ENCODE results near the gene MAN1B1.

The MAN1B1 gene

GRCh38 chr9:137085920-137086530, 760 bp upstream of the MAN1B1 start:
- peak; percentile 10 for DNase-seq (ENCODE audit: low spot score)

DNA sequence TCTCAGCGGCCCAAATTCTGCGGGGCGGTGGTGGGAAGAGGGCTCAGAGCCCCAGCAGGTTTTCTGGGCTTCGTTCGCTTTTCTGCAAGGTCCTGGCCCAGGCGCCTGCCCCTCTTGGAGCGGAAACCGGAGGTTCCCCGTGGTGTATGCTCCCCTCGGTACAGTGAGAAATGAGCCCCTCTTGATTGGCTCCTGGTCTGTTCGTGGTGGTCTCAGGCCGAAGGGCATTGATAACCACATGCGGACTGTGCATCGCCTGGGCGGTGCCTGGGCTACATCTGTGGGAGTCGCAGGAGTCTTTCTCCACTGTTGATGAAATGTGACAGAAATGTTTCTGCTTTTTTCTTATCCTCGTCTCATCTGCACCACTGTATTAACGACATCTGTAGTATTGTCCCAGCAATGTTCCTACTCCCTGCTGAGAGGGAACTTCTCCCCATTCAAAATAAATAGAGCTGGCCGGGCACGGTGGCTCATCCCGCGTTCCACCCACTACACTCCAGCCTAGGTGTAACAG, 682 bp downstream of the MAN1B1 start:
- DNase-seq (ENCODE audit: low spot score), result no peak

DNA sequence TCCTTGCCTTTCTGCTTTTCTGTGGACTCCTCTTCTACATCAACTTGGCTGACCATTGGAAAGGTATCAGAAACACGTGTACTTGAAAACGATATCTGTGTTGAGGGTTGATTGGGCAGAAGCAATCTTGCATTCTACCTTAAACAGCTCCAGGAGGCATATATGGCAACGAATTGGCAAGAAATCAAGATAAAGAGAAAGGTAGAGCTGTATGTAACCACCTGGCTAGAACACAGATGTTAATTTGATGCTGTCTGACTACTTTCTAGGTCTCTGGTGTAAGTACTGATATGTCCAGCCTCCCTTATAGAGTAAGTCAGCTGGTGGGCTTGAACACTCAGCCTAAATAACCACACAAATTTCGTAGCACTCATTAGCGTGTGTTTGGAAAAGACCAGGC, 1.3 kb downstream of the MAN1B1 start:
- no peak for DNase-seq (ENCODE audit: low spot score)

DNA sequence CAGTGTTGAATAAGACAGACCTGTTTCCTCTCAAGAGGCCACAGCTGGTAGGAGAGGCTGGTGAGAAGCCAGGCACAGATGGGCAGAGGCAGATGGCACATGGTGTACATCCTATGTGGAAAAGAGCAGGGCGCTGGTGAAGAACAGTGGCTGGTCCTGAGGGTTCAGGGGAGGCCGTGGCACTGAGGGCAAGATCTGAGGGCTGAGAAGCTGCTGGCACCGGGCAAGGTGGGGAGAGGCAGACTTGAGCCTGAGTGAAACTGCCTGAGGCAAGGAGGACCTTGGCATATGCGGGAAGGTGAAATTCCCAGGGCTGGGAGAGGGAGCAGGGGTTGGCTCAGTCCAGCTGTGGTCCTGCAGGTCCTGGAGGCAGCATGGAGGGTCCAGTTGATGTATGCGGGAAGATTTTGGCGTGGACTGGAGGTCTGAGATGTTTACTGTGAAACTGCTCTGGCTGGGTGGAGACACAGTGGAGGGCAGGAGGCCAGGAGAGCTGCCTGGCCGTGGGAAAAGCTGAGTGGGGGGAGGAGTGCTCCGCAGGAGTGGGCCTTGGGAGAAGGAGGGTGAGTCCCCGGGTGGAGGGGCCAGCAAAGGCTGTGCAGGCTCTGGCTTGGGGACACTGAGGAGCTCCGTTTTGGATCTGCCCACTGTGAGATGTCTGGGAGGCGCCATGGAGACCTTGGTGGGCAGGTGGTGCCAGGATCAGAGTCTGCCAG, 2.6 kb downstream of the MAN1B1 start:
- DNase-seq (ENCODE audit: low spot score), result no peak

DNA sequence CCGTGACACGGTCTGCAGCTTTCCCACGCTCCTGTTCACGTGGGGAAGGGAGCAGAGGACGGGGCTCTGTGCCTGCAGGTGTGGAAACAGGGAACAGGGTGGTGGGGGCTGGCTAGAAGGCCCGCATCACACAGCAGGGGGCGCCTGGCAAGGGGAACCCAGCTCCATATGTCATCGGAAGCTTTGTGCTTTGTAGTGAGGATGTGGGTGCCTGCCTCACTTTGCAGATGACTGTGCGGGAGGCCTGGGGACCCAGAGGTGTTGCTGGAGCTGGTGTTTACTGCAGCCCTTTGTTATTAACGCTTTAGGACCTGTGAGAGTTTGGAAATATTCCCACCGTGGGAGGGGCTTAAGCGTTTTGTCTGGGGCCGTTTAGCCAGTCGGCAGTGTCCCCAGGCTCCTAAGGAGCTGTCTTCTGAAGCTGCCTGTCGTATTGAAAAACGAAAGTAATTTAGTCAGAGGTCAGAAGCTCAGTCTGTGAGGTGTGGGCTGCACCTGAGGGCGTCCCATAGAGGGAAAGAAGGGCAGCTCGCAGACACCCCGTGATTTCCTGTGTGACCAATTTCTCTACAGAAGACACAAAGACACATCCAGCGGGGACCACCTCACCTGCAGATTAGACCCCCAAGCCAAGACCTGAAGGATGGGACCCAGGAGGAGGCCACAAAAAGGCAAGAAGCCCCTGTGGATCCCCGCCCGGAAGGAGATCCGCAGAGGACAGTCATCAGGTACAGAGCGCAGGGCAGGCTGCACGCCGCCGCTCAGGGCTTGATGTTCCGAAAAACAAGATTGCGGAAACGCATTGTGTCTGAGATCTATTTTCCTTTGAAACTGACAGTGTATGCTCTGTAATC, 9.1 kb downstream of the MAN1B1 start:
- peak; percentile 87 for DNase-seq (ENCODE audit: low spot score)

GRCh38 chr9:137096785-137097546, 10.2 kb downstream of the MAN1B1 start:
- DNase-seq (ENCODE audit: low spot score), result no peak

GRCh38 chr9:137097761-137098462, 11.1 kb downstream of the MAN1B1 start:
- no peak for DNase-seq (ENCODE audit: low spot score)

DNA sequence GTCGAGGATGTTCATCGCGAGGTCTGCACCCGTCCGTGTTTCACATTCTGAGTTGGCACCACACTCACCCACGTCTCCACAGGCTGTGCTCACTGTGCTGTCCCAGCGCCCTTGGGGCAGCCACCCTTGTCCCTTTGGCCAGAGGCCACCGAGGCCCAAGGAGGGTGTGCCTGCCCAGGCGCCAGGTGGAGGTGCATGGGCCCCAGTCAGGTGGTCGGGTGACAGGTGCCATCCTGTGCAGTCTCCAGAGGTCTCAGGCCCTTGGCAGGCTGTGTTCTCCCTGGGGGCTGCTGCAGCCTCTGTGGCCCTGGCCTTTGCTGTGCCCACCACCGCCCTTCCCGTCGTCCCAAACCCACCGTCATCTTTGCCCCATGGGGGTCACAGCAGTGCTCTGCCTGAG, 12.4 kb downstream of the MAN1B1 start:
- DNase-seq (ENCODE audit: low spot score), result no peak

GRCh38 chr9:137103206-137103999, 16.6 kb downstream of the MAN1B1 start:
- no peak for DNase-seq (ENCODE audit: low spot score)

- DNase-seq (ENCODE audit: low spot score), result no peak
Observed at GRCh38 chr9:137105814-137106661, 19.3 kb downstream of the MAN1B1 start.

DNA sequence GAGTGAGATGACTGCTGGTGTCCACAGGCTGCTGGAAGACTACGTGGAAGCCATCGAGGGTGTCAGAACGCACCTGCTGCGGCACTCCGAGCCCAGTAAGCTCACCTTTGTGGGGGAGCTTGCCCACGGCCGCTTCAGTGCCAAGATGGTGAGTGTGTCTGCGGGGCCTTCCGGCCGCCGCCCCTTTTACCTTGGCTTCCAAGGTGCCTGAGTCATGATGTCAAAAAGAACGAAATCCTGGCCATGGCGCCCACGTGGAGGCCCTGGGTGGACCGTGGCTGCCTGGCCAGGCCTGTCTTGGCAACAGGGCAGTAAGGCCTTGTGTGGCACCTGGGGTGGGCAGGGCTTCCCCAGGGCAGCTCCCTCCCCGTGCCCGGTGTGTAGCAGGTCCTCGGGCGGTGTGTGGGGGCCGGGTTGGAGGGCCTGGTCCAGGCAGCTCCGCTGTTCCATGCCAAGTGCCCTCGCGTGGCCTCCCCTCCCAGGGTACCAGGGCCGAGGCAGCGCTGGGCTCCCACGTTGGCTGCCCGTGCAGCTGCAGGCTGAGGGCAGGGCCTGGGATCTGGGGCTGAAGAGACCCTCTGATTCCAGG, 20.0 kb downstream of the MAN1B1 start:
- DNase-seq (ENCODE audit: low spot score), result no peak

DNA sequence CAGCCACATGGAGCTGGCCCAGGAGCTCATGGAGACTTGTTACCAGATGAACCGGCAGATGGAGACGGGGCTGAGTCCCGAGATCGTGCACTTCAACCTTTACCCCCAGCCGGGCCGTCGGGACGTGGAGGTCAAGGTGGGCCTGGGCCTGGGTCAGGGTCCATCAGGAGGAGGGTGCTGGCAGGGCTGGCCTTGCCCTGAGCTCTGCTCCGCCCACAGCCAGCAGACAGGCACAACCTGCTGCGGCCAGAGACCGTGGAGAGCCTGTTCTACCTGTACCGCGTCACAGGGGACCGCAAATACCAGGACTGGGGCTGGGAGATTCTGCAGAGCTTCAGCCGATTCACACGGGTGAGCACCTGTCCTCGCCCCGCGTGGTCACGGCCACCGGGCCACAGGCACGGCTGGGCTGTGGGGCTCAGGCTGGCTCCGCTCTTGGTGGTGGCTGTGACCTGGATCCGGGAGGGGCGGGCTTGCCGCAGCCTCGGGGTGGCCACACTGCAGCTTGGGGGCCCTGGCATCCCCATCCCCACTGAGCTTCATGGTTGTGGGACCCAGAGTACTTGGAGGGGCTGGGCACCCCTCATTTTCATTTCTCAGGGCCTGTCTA, 20.6 kb downstream of the MAN1B1 start:
- no peak for DNase-seq (ENCODE audit: low spot score)

DNA sequence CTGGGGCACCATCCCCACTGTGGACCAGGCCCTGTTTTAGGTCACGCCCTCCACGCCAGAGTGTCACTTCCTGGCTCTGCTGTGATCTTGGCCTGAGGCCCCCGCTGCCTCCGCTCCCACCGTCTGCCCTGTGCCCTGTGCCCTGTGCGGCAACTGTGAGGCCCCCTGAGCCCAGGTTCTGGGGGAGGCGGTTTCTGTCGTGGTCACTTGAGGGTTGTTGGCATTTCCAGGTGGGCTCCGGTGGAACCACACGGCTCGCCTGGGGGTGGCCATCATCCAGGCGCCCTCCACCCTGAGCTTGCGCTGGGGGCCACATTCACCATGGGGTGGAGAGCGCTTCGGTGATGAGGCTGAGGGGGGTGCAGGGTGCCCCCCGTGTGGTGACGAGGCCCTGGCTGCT, 21.2 kb downstream of the MAN1B1 start:
- no peak for DNase-seq (ENCODE audit: low spot score)

GRCh38 chr9:137108608-137109249, 21.9 kb downstream of the MAN1B1 start:
- DNase-seq (ENCODE audit: low spot score), result no peak

DNA sequence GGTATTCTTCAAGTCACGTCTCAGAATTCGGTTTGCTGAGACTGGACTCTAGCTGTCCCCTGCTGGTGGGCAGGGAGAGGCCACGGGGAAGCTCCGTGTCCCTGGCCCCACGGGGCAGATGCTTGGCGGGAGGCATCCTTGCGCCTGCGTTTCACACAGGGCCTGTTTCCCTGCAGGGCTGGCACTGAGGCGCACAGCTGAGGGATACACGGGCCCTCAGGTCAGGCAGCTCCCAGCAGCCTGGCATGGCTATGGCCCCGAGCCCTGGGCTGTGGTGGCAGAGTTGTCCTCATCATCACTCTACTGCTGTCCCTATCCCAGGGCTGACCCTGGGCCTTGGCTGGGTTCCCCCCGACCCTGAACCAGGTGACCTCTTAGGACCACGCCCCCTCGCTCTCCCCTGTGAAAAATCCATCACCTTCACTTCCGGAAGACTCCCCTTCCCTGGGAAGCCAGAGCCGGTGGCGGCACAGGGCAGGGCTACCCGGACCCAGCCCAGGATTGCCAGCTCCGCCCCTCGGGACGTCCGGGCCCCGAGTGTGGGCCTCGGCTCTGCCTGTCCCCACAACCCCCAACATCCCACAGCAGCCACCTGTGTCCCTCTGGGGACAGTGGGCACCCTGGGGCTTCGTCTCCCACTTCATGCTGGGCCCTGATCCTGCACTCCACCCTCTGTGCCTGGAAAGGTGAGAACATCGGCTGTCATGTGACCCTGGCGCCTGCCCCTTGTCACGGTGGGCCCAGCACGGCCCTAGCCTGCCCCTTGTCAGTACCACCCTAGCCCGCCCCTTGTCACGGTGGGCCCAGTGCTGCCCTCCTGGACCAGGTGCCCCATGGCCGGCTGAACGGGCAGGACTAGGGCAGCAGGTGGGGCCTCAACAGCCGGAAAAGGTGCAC, 22.7 kb downstream of the MAN1B1 start:
- no peak for DNase-seq (ENCODE audit: low spot score)

DNA sequence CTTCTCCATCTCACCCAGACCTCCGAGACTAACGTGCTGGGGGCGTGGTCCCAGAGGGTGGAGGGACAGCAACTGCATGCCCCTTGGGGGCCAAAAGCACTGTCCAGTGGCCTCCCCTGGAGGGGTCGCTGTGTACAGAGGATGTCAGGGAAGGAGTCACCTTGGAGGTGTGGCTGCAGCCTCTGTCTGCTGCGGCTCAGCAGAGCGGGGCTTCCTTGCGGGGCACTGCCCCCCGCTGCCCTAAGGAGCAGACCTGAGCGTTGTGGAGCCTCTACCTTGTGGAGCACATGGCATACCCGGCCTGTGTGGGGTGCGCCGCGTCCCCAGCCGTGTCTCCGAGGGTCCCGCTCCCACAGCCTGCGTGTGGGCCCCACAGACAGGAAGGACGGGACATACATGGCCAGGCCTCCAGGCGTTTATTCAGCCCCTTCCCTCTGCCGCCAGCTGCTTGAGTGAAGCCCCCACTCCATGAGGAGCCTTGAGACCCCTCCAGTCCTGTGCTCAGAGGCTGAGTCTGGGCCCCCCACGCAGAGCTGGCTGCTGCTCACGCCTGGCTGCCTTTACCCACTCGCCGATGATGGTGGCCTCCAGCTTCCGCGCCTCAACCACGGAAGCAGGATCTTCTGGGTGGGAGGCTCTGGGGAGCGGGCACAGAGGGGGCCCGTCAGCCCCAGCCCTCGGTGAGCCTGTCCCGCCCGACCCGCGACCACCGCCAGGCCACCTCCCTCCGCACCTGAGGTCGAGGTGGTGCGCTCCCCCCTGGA, 23.5 kb downstream of the MAN1B1 start:
- DNase-seq (ENCODE audit: low spot score), result no peak
